MCF 10A (cell line): ENCODE measurements around the gene NUDT15. TPM values are rescaled to one million over a fixed set of nuclear protein-coding genes. Genes with fewer than 3 reads are reported as not detected.

ENCODE experiments used
- Bru-seq: library from RNA; stranded (reverse); fragments of 400-500 nt; gene quantifications from one replicate; lab custom pipeline; 2021; lab: Mats Ljungman, UMichigan
- BruChase-seq, 2 experiments: library from RNA; stranded (reverse); fragments of 400-500 nt; gene quantifications; one replicate each; lab custom pipeline; 2021; lab: Mats Ljungman, UMichigan
- BruUV-seq: library from RNA; stranded (reverse); fragments of 400-500 nt; replicated peaks from 2 replicates; lab custom pipeline; 2021; lab: Mats Ljungman, UMichigan
- CTCF ChIA-PET: fragments of 300-600 bp; sonication (Branson Sonifier 250); formaldehyde crosslinking; extraction: SDS; loops from one replicate; lab custom pipeline; 2021; ENCODE audit warnings: antibody characterized with exemption, inconsistent platforms; lab: Yijun Ruan, JAX
- POLR2A ChIA-PET: fragments of 300-600, 350-650 bp; sonication (Branson Sonifier 250); formaldehyde crosslinking; extraction: SDS; loops from one replicate; lab custom pipeline; 2020; ENCODE audit warnings: antibody characterized with exemption, inconsistent platforms; lab: Yijun Ruan, JAX
- DNase-seq: peaks from one replicate; pipeline ENCODE4 v3.0.0-alpha.2; 2018; ENCODE audit not compliant: unreplicated experiment
- H3K27ac Mint-ChIP-seq: one replicate; pipeline ENCODE4 v1.8.0; 2022; ENCODE audit warnings: mild to moderate bottlenecking, low read depth, mixed read lengths; ENCODE audit not compliant: unreplicated experiment
- H3K27me3 Mint-ChIP-seq: one replicate; pipeline ENCODE4 v1.8.0; 2022; ENCODE audit warnings: mixed read lengths; ENCODE audit not compliant: insufficient read depth, unreplicated experiment
- H3K36me3 Mint-ChIP-seq: one replicate; pipeline ENCODE4 v1.8.0; 2022; ENCODE audit warnings: mild to moderate bottlenecking, moderate library complexity, mixed read lengths; ENCODE audit not compliant: insufficient read depth, unreplicated experiment
- H3K4me1 Mint-ChIP-seq: one replicate; pipeline ENCODE4 v1.8.0; 2022; ENCODE audit warnings: mixed read lengths; ENCODE audit not compliant: insufficient read depth, unreplicated experiment
- H3K4me3 Mint-ChIP-seq: one replicate; pipeline ENCODE4 v1.8.0; 2022; ENCODE audit warnings: mild to moderate bottlenecking, moderate library complexity, mixed read lengths; ENCODE audit not compliant: unreplicated experiment
- H3K9me3 Mint-ChIP-seq: one replicate; pipeline ENCODE4 v1.8.0; 2022; ENCODE audit warnings: mixed read lengths; ENCODE audit not compliant: unreplicated experiment
- intact Hi-C: fragments of 100-400 bp; cut with micrococcal nuclease; formaldehyde crosslinking; loops from 2 replicates; pipeline ENCODE4 v1.14.1; 2022
- long read RNA-seq: library from polyadenylated mRNA; stranded (forward); transcript quantifications from one replicate; pipeline ENCODE4 v2.0.0, GENCODE V29; 2022
- total RNA-seq: library from RNA; stranded (reverse); gene quantifications from 2 replicates; pipeline ENCODE4 v1.2.3, GENCODE V29; 2022
- TF ChIP-seq, protein P1 (sequence below): fragments of 200-600 bp; IDR thresholded peaks from one replicate; pipeline ENCODE4 v1.8.0; 2022; ENCODE audit warnings: antibody characterized with exemption, mild to moderate bottlenecking; ENCODE audit not compliant: unreplicated experiment

The NUDT15 gene
- total RNA-seq = 12.0 and 21.6 TPM in 2 replicates
- Bru-seq, nascent RNA = percentile 65 among the genes with signal in this experiment
- percentile 83 among the genes with signal in this experiment for BruChase-seq, experiment 1, labeled RNA remaining after a 6-hour chase
- BruChase-seq, experiment 2, labeled RNA remaining after a 2-hour chase = percentile 73 among the genes with signal in this experiment
- long read RNA-seq, transcript NUDT15-201 (3 exons, 2,098 nt) = major isoform, 50 of 51 reads
- long read RNA-seq, partial matches to known transcripts = 0 of 51 reads
- long read RNA-seq, other reads (novel, unspliced or antisense) = 1 of 51 reads

DNA sequence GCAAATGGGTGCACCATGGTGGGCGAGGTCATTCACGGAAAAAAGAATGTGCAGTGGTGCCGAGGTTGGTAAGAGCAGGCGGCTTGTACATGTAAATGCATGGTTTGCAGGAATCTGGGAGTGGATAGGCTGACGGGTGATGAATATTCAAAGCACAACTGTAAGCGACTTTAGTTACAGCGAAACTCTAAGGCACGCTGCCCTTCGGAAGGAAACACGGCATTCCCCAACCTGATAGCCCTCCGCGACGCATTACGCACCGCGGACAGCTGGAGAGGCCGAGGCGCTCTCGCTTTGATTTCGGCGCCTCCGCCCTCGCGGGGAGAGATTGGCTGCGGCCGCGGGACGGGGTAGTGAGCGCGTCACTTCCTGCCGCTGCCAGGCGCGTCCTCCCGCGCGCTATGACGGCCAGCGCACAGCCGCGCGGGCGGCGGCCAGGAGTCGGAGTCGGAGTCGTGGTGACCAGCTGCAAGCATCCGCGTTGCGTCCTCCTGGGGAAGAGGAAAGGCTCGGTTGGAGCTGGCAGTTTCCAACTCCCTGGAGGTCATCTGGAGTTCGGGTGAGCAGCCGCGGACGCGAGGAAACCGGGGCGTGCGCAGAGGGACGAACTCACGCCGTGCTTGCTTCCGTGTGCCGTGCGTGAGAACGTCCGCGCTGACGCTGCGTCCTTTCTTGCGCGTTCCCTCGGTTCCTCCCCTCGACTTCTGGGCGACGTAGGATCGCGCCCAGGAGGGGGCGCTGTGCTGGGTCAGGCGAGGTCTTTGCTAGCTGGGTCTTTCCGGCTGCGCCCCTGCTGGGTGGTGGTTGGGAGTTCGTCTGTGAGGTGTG lies at the start of gene NUDT15:
Gene NUDT15, plus strand, starts transcription at position 381 of the 828 bp plus-strand sequence. Its CDS starts 21 bp downstream, at position 402.
- intact Hi-C loops = loop anchor here (1.0 to 5.0 kb wide), 4 partner anchors 29 to 730 kb away; partner anchors contain the start of gene SUCLA2
- no TSS peak for BruUV-seq
- TF ChIP-seq, protein P1, sequence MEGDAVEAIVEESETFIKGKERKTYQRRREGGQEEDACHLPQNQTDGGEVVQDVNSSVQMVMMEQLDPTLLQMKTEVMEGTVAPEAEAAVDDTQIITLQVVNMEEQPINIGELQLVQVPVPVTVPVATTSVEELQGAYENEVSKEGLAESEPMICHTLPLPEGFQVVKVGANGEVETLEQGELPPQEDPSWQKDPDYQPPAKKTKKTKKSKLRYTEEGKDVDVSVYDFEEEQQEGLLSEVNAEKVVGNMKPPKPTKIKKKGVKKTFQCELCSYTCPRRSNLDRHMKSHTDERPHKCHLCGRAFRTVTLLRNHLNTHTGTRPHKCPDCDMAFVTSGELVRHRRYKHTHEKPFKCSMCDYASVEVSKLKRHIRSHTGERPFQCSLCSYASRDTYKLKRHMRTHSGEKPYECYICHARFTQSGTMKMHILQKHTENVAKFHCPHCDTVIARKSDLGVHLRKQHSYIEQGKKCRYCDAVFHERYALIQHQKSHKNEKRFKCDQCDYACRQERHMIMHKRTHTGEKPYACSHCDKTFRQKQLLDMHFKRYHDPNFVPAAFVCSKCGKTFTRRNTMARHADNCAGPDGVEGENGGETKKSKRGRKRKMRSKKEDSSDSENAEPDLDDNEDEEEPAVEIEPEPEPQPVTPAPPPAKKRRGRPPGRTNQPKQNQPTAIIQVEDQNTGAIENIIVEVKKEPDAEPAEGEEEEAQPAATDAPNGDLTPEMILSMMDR = peak; percentile 97
- peak; percentile 95 for DNase-seq
- Mint-ChIP-seq H3K4me1 (peaks cover 10% of the 10 kb centered on the region), H3K4me3 (peak within 1 kb of the TSS; percentile 90), H3K27ac (peak within 1 kb of the TSS; percentile 96), H3K9me3 (no peaks in the 10 kb centered on the region), H3K27me3 (no peaks in the 10 kb centered on the region), H3K36me3 (peaks cover 30% of the 10 kb centered on the region)
- ChIA-PET POLR2A (interaction anchor here (0.5 to 3.9 kb wide), 25 partner anchors 10 to 1223 kb away, joined by 3 to 70 read pairs (median 4); partner anchors contain the start of genes ITM2B, MED4 and SUCLA2), CTCF (interaction anchor here (0.6 to 3.0 kb wide), 41 partner anchors 10 to 1238 kb away, joined by 3 to 34 read pairs (median 4); partner anchors contain the start of genes ITM2B and MED4)

DNA sequence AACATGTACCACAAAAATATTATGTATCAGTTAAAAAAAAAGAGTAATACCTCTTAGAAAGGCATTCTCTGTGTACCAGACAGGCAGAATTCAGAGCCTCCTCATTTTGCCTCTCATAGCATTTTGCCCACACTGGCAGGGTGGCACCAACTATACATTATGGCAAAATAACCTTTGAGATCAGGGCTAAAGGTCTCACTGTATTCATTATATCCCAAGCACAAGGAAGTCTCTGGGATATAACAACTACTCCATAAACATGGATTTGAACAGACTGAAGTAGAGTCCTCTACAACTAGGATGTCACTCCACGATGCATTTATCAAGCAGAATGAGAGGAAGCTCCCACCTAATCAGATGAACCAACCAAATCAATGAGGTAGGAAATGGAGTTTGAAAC lies 47.1 kb upstream of the NUDT15 start:
- intact Hi-C loops = no loop called here
- H3K4me3 Mint-ChIP-seq = no peak overlapping the region
- no TSS peak for BruUV-seq

DNA sequence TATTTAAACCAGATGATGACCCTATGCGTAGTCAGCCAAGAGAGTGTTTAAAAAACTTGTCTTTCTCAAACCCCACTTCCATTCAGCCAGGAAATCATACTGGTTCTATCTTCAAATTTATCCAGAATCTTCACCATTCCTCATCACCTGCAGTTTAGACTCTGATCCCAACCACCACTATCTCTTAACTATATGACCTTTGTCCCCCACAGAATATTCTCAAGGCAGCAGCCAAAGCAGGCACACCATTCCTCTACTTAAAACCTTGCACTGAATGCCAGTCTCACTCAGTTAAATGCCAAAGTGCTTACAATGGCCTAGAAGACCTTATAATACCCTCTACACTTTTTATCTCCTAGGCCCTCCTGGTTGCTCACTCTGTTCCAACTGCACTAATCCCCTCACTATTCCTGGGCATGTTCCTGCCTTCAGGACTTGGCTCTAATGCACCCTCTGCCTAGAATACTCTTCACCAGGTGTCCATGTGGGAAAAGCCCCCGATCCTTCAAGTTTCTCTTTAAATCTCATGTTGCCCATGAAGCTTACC lies 46.5 kb upstream of the NUDT15 start:
- intact Hi-C loops = no loop called here
- H3K36me3 Mint-ChIP-seq = peaks cover 73% of the 10 kb centered on the region
- CTCF ChIA-PET = no interaction called here
- DNase-seq = no peak
- H3K27me3 Mint-ChIP-seq = no peaks in the 10 kb centered on the region
- H3K4me3 Mint-ChIP-seq = no peak overlapping the region
- TF ChIP-seq, protein P1 = no peak
- peaks cover 5% of the 10 kb centered on the region for H3K4me1 Mint-ChIP-seq
- no peaks in the 10 kb centered on the region for H3K9me3 Mint-ChIP-seq
- POLR2A ChIA-PET = interaction anchor here (0.7 to 1.3 kb wide), 3 partner anchors 34 to 1799 kb away, joined by 3 read pairs; no protein-coding TSS in a partner anchor
- H3K27ac Mint-ChIP-seq = peak overlapping the region; percentile 65
- no TSS peak for BruUV-seq

More for the DNA sequence above, 47.1 kb upstream of the NUDT15 start:
- TF ChIP-seq, protein P1 = no peak
- ChIA-PET CTCF (no interaction called here), POLR2A (interaction anchor here (0.6 kb wide), 1 partner anchor 17 kb away, joined by 3 read pairs; no protein-coding TSS in a partner anchor)
- peaks cover 76% of the 10 kb centered on the region for H3K36me3 Mint-ChIP-seq
- H3K9me3 Mint-ChIP-seq = no peaks in the 10 kb centered on the region
- no peak for DNase-seq
- no peaks in the 10 kb centered on the region for H3K27me3 Mint-ChIP-seq
- peaks cover 5% of the 10 kb centered on the region for H3K4me1 Mint-ChIP-seq
- H3K27ac Mint-ChIP-seq = no peak overlapping the region
